SW480 (cell line): ENCODE measurements around the gene WDR20.
"Not testable (repeated sequence)": the region's sequence is repeated elsewhere in the genome, so short reads cannot be mapped to it uniquely, and the experiment has no call there.

ENCODE experiments used
- DNase-seq: peaks from one replicate; pipeline ENCODE4 v3.0.0-alpha.2; 2016; ENCODE audit warnings: low spot score

Gene WDR20

DNA sequence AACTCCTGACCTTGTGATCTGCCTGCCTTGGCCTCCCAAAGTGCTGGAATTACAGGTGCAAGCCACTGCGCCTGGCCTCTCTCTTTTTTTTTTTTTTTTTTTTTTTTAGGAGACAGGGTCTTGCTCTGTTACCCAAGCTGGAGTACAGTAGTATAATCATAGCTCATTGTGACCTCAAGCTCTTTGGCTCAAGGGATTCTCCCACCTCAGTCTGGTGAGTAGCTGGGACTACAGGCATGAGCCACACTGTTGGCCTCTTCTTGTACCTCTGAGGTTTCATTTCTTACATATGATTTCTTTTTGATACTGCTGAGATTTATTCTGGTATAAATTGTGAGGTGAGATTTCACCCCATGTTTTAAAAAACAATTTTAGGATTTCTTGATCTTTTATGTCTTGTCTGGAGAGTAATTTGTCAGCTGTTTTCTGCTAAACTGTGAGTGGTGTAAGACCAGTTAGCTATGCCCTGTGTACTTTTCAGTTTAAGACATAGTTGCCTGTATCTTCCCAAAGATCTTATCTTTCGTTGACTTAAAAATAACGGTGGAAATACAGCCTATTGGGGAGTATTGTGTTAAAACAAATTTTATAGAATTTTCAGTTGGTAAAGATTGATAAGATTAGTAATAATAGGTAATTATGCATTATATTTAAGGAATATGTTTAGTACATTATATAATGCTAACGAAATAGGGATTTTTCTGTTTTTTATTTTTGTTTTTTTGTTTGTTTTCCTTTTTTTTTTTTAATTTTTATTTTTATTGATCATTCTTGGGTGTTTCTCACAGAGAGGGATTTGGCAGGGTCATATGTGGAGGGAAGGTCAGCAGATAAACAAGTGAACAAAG, 31.7 kb downstream of the WDR20 start:
- no peak for DNase-seq

DNA sequence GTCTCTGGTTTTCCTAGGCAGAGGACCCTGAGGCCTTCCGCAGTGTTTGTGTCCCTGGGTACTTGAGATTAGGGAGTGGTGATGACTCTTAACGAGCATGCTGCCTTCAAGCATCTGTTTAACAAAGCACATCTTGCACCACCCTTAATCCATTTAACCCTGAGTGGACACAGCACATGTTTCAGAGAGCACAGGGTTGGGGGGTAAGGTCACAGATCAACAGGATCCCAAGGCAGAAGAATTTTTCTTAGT, 32.2 kb downstream of the WDR20 start:
- not testable (repeated sequence) for DNase-seq

DNA sequence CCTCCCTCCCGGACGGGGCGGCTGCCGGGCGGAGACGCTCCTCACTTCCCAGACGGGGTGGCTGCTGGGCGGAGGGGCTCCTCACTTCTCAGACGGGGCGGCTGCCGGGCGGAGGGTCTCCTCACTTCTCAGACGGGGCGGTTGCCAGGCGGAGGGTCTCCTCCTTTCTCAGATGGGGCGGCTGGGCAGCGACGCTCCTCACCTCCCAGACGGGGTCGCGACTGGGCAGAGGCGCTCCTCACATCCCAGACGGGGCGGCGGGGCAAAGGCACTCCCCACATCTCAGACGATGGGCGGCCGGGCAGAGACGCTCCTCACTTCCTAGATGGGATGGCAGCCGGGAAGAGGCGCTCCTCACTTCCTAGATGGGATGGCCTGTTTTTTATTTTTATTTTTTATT, 33.0 kb downstream of the WDR20 start:
- not testable (repeated sequence) for DNase-seq

DNA sequence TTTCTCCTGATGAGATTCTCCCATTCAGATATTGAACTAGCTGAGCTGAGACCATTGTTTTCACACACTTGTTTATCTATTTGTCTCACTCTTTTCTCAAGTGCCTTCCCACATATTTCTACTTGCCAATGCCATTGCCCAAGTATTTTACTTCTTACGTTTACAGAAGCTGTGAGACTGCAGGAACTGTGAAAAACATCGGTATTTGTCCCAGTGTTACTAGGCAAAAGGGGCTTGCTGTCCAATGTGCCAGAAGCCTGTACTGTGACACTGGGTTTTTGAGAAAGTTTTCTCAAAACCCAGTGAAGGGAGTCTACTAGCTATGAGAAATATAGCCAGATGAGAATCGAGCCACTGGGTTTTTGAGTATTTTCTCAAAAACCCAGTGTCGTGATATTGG, 37.5 kb downstream of the WDR20 start:
- DNase-seq = no peak

DNA sequence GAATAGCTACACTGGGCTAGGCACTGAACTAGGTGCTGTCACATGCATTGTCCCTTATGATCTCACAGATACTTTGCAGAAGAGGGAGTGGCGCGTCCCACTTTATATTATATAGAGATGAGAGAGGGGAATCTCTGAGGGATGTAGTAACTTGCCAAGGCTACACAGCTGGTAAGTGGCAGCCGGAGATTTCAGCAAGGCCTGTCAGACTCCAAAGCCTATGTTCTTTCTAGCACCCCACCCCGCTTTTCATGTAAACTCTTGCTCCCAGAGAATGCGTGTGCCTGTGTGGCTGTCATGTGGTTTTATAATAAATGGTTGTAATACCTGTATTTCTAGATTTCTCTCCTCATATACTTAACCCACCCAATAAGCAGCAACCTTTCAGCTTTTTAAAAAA, 39.1 kb downstream of the WDR20 start:
- no peak for DNase-seq

DNA sequence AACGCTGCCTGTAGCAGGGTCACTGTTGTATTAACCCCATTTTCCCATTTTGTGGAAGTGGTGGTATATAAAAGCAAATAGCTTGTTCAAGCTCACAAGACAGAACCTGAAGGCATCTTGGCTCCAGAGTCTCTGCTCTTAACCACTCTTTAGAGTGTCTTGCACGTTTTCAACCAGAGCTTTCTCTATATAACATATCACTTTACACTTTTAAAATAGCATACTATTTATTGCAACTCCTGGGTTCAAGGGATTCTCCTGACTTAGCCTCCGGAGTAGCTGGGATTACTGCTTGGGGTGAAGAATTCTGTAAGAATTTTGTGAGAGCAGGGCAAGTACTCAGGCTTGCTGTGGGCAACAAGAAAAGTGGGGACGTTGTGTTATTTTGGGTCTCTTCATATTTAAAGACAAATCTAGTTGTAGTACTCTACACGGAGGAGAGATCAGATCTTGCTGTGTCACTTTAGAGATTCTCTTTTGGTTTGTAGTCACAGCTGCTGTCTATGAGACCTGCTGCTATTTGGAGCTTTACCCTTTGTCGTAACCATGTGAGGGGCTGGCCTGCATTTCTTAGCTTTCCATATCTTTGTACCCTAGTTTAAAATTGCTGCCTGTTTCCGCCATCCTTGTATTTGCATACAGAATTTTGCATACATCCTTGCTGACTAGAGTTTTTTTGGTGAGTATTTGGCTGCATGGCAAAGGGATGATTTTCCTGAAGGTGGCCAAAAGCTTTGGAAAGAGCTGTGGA, 40.7 kb downstream of the WDR20 start:
- no peak for DNase-seq

DNA sequence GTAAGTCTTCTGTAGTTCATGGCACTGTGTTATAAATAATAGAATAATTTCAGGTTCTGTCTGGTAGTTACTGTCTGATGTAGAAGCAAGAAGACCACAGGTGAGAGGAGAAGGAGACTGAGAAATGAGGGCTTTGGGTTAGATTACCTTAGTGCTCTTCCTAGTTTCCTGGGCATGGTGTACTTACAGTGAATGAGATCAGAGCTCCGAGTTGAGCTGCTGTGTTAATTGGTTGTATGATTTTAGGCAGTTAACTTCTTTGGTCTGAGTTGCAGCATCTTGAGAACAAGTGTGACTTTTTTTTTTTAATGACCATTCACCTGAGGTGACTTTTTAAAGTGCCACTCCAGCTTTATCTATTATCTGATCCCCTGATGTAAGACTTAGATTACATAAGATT, 41.5 kb downstream of the WDR20 start:
- no peak for DNase-seq

DNA sequence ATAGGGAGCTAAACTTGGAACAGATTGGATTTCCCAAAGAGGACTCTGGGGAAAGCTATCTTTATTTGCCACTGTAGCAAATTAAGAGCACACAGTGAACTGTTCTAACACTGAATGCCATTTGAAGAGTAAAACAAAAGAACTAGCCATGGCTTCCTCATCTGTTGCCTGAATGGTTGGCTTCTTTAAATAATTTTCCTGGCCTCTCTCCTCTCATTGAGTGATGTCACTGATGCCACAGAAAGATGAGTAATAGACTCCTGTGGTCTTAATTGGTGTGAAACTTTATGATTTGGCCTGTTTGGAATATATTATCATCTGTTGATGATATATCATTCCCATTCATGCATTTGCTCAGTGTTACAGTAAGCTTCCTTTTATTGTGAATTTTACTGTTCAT, 42.5 kb downstream of the WDR20 start:
- DNase-seq = peak; percentile 53

DNA sequence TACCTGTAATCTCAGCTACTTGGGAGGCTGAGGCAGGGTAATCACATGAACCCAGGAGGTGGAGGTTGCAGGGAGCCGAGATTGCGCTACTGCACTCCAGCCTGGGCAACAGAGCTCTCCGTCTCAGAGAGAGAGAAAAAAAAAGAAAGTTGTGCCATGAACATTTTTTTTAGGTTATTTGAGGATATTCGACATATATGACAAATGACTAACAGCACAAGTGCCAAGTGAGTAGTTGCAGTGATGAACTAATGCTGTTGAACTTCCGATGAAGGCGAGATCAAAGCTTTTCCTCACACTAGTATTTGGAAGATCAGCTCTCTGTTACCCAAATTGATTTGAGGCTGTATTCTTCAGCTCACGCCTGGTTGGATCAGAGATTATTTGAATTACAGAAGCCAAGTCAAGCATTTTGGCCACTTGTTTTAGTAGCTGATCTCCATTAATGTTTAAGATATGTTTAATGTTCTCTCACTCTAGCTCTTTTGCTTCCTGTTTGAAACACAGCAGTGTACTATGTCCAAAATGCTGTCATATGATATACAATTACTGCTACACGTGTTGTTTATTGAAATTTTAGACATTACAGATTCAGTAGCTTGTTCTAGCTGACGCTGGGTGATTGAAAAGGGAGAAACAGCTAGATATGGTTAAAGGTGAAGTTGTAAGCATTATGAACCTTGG, 43.4 kb downstream of the WDR20 start:
- DNase-seq = no peak

DNA sequence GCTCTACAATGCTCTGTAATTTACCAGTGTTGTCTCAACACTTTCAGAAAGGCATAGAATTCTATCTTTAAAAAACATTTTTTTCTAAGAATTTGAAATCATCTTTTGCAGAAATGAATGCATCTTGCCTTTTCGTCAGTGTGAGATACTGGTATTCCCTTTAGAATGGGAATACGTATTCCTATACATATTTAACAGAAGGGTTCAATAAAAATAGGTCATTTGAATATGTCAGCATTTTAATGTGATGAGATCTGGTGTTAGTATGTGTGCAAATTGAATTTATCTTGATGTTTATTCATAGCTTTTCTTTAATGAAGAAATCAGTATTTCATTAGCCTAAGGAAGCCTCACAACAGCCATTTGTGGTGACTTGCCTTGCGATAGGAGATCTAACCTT, 44.2 kb downstream of the WDR20 start:
- DNase-seq = no peak

DNA sequence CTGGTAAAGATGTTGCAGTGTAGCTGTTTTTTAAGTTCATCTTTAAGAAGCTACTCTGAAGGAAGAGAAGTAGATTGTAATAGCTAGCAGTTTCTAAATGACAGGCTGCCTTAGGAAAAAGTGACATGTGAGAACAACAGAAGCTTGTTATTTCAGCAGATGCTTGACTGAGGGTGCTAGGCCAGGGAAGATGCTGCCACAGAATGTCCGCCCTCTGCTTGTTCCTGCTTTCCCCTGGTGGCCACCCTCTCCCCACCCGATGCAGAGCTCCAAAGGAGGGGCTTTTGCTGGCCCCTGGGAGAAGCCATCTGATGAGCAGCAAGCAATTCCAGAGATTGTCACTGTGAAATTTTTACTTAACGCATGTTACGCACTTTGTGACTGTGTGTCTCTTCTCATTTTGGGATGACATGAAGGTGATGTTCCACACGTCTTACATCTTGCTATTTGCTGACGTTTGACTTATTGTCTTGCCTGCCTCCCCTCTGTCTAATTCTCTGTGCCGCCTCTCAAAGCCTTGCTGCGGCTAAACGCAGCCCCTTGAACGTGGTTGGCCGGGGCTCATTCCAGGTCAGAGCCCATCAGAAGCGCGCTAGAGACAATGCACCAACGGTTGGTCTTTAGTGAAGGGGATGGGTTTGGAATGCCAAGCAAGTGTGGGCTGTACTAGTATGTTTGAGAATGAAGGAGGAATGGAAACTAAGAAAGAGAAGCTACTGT, 44.8 kb downstream of the WDR20 start:
- DNase-seq = no peak

DNA sequence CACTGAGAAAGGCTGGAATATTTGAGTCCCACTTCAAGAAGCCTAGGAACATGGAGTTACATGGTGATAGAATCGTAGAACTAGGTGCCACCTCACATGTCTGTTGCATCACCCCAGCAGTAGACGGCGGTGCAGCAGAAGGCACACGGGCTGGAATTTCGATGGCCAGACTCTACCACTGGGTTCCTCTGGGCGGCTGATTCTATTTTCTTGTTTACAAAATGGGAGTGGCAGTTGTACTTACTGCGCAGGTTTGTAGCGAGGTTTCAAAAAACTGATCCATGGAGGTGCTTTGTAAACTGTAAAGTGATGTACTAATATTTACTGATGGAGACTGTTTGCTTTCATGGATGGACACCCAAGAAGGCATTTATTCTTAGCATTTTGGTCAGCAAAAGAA, 45.7 kb downstream of the WDR20 start:
- peak; percentile 90 for DNase-seq

DNA sequence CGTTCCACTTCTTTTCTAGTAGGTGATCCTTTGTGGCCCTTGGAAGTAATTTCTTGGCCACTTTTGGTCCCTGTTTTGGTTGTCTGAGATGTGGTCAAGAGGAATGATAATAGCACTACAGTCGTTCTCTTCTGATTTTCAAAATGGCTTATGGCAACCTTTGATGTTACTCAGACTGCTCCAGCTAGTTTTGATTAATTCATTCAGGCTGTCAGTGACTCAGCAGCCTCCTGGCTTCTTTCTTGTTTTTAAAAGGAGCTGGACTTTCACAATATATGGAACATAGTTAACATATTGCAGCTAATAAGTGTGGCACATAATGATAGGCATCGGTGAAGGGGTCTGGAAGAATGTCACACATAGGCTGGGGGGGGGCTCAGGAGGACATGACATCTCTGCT, 47.3 kb downstream of the WDR20 start:
- peak; percentile 89 for DNase-seq

DNA sequence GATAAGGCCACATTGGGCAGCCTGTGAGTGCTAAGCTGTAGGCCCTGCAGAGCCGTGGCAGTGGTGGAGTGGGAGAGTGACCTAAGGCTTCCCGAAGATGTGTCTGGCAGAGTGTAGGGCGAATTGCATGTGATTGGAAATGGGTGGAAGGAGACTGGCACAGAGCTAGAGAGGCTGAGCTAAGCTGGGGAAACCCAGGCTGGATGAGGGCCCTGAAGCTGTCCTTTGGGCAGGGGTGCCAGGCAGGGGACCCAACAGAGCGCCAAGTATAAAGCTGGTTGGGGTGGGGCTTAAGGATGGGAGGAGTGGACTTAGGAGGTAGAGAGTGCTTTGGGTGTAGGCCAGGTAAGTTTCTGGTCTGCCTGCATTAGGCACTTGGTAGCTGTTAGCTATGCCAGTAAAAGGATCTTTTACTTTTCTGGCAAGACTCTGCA, 47.9 kb downstream of the WDR20 start:
- DNase-seq = no peak

DNA sequence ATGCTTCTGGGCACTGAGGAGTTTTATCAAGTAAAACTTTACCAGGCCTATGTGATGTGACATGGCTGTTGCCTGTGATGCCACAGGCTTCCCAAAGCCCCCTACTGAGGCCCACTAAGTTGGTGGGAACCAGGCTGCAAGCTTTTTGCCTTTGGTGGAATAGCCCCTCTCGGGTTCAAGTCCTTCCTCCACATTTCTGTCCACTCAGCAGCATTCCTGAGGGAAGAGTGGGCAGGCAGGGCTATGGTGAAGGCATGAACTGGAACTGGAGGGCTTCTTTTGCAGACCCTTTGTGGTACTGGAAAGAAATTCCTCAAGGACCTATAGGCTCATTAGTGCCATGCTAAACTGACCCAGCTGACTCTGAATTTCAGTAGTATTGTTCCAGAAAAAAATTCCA, 48.5 kb downstream of the WDR20 start:
- DNase-seq = no peak

DNA sequence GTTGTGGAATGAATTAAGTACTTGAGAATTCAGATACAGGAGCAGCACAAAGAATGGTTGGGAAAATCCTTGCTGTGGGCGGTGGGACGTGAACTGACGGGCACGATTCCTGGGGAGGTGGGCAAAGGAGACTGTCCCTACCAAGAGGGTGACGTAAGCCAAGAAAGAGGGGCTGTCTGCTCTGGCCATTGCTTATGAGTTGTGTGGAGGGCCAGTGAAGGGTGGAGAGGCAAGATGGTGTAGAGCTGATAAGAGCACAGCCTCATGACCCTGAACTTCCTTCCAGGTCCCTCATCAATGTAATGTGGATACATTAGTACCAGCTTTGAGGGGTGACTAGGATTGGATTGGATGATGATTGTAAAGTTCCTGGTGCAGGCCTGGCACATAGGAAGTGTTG, 50.2 kb downstream of the WDR20 start:
- no peak for DNase-seq

DNA sequence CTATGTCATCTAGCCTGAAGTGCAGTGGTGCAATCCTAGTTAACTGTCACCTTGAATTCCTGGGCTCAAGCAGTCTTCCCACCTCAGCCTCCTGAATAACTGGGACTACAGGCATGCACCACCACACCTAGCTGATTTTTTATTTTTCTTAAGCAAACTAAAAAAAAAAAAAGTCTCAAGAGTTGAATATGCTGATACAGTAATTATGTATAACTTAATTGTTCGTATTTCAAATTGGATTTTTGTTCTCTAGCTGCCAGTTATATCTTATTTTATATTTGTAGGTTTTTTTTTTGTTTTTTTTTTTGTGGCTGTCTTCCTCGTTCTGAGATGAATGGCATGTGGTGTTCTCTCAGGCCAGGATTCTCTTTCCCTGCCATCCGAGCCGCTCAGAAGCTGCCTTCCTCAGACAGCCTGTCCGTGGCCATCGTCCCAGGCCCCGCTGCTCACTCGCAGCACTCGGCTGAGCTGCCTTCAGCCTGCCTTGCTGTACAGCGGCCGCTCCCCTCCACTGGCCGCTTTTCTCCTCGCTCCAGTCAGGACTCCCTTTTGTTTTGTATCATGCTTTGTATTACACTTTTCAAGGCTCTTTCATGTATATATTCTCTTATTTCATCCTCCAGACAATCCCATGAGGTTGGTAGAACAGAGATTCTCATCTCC, 53.3 kb downstream of the WDR20 start:
- no peak for DNase-seq

DNA sequence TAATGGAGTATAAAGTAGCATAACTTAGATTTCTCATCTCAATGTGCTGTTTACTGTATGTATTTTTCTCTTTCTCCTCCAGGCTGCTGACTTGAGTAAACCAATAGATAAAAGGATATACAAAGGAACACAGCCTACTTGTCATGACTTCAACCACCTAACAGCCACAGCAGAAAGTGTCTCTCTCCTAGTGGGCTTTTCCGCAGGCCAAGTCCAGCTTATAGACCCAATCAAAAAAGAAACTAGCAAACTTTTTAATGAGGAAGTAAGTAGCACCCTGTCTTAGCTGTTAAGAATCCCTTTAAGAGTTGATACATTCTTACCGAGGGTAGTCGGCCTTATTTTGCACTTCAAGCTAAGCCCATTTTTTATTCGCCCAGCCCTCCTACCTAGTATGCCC, 55.2 kb downstream of the WDR20 start:
- no peak for DNase-seq

DNA sequence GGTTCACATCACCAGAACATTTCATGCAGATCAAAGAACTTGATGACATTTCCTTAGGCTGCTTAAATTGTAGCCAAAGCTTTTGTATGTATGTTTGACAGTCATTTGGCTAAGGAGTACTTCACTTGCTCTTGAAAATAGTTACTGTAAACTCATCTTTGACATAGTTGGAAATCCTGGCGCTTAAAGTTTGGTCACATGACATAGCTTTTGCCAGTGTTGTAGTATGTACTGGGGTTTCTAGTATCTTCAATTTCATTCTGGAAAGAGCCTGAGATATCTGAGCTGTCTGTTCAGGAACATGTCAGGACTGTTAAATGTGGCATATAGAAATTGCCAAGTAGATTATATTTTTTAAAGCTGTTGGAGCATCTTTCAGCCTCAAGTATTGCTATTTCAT, 55.7 kb downstream of the WDR20 start:
- no peak for DNase-seq

DNA sequence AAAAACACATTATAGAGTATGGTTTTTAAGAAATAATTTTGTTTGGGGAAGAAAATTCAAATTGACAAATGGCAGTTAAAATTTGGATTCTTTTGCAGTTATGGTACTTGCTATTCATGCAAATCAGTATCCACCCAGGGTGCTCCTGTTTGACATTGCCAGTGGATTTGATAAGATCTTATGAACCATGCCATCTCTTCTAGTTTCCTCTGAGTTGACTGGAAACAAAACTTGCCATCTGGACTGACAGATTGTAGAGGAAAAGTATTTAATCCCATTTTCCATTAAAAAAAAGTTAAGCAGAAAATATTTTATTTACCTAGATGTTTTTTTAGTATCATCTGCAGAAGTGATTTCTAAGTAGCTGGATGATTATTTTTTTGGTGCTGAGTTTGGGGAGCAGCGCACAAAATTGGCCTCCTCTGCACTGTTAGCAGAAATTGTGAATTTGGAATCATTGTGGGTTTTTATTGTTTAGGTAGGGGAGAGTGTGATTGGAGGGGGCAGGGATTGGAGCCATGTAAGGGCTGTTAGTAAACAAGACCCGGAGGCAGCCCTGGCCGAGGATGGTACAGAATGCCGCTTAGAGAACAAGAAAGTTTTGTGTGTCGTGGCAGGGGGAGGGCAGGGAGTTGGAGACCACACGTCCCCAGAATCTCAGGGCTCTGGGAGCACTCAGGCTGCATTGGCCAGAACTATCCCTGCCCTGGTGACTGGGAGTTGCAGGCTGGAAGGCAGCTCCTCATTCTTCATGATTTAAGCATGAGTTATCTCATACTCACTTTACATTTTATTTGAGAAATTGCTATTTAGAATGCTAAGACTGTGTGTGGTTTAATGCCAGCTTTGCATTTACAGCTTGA, 56.6 kb downstream of the WDR20 start:
- no peak for DNase-seq

DNA sequence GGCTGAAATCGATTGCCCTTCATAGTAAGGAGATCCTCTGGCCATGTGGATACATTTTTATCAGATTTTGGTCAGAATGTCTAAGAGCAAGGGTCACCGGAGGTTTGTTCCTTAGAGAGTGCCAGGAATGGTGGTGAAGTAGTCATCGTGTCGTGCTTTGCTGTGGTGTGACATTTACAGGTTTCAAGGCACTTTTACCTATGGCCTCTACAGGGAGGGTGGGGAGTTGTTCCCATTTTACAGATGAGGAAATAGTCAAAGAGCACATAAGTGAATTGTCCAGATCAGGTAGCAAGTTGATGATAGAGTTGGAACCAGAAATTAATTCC, 57.2 kb downstream of the WDR20 start:
- DNase-seq = no peak
